K562 (cell line): ENCODE data around the gene CRIM1. TPM values are rescaled to one million over a fixed set of nuclear protein-coding genes. Genes with fewer than 3 reads are reported as not detected.

Experiments used
- ADNP ChIP-seq: fragments of 200-800 bp; sonication (Bioruptor generic); IDR thresholded peaks from 2 replicates; pipeline ENCODE4 v1.6.1; 2016; ENCODE audit warnings: missing genetic modification characterization, missing compliant biosample characterization
- COPS2 ChIP-seq: fragments of 450-650 bp; conservative IDR thresholded peaks from 2 replicates; pipeline ENCODE4 v1.6.1; 2016; ENCODE audit warnings: mild to moderate bottlenecking, moderate library complexity
- GATAD2A ChIP-seq: fragments of 450-650 bp; IDR thresholded peaks from 2 replicates; pipeline ENCODE4 v1.6.1; 2017
- GTF2F1 ChIP-seq: IDR thresholded peaks from 2 replicates; pipeline ENCODE4 v1.6.1; 2011; ENCODE audit warnings: low read depth, low read length, improper control_type of control experiment
- HMG20A ChIP-seq: fragments of 450-650 bp; formaldehyde crosslinking; conservative IDR thresholded peaks from 2 replicates; pipeline ENCODE4 v1.4.0; 2020; ENCODE audit warnings: mild to moderate bottlenecking, mixed read lengths
- MED1 ChIP-seq: sonication (generic); formaldehyde crosslinking; IDR thresholded peaks from 2 replicates; pipeline ENCODE4 v1.8.1; 2023; ENCODE audit warnings: missing genetic modification reagents, borderline replicate concordance
- NCOR1 ChIP-seq: fragments of 450-650 bp; IDR thresholded peaks from 2 replicates; pipeline ENCODE4 v1.6.1; 2016; ENCODE audit warnings: mild to moderate bottlenecking, moderate library complexity
- POLR2A ChIP-seq: fragments of 450-650 bp; conservative IDR thresholded peaks from 2 replicates; pipeline ENCODE4 v1.6.1; 2016
- TAF1 ChIP-seq: IDR thresholded peaks from 2 replicates; pipeline ENCODE4 v1.6.1; 2011; ENCODE audit warnings: mild to moderate bottlenecking, low read length, moderate library complexity; ENCODE audit not compliant: insufficient read depth, control insufficient read depth, severe bottlenecking; ENCODE audit errors: extremely low read depth
- TARDBP ChIP-seq: fragments of 450-650 bp; IDR thresholded peaks from 2 replicates; pipeline ENCODE4 v1.6.1; 2016
- ZNF175 ChIP-seq: fragments of 200-800 bp; sonication (Bioruptor generic); IDR thresholded peaks from 2 replicates; pipeline ENCODE4 v1.6.1; 2016; ENCODE audit warnings: low read depth, mild to moderate bottlenecking, missing genetic modification characterization, missing compliant biosample characterization
- ZNF274 ChIP-seq: IDR thresholded peaks from 2 replicates; pipeline ENCODE4 v1.6.1; 2011; ENCODE audit warnings: low read depth, mild to moderate bottlenecking, low read length, moderate library complexity, borderline replicate concordance
- ZSCAN29 ChIP-seq: fragments of 450-650 bp; IDR thresholded peaks from 2 replicates; pipeline ENCODE4 v1.6.1; 2017
- polyA plus RNA-seq, 8 experiments: library from polyadenylated mRNA; depleted of rRNA in 4 of 8; stranded (reverse) in 5 of 8; unstranded in 3 of 8; fragments of >200 nt; fragmentation: Nextera tagmentation in 2 of 8; fragmentation: Illumina TruSeq in 1 of 8; extraction: Ambion mirVana in 2 of 8; extraction: Trizol in 1 of 8; gene quantifications; 2 replicates each; pipeline versions ENCODE4 v1.2.1 to v1.2.3, GENCODE V29; 2011 to 2014; ENCODE audit warnings: inconsistent platforms in 1 of 8, missing spikeins in 1 of 8
- total RNA-seq, 7 experiments: library from RNA; depleted of rRNA in 6 of 7; stranded (reverse); fragments of >200 nt in 6 of 7; fragmentation: Illumina TruSeq in 2 of 7; extraction: Trizol in 2 of 7; gene quantifications; 2 replicates each; pipeline versions ENCODE4 v1.2.1 to v1.2.3, GENCODE V29; 2011 to 2021; ENCODE audit warnings: low replicate concordance in 1 of 7
- TF ChIP-seq, protein P1 (sequence below): sonication (generic); formaldehyde crosslinking; IDR thresholded peaks from 2 replicates; pipeline ENCODE4 v1.8.0; 2022; ENCODE audit warnings: missing genetic modification reagents, mild to moderate bottlenecking, borderline replicate concordance
- TF ChIP-seq, protein P2 (sequence below): sonication (generic); formaldehyde crosslinking; IDR thresholded peaks from 2 replicates; pipeline ENCODE4 v1.8.0; 2023; ENCODE audit warnings: mild to moderate bottlenecking, missing genetic modification reagents
- TF ChIP-seq, protein P3 (sequence below): fragments of 250-450 bp; sonication (Bioruptor Pico); IDR thresholded peaks from 2 replicates; pipeline ENCODE4 v1.9.0; 2021; ENCODE audit warnings: mild to moderate bottlenecking
- TF ChIP-seq, protein P4 (sequence below): fragments of 450-650 bp; formaldehyde crosslinking; IDR thresholded peaks from 2 replicates; pipeline ENCODE4 v1.4.0; 2020; ENCODE audit warnings: mild to moderate bottlenecking, moderate library complexity
- TF ChIP-seq, protein P5 (sequence below): fragments of 250-450 bp; sonication (Bioruptor Pico); IDR thresholded peaks from 2 replicates; pipeline ENCODE4 v1.9.0; 2021; ENCODE audit warnings: mild to moderate bottlenecking, inconsistent platforms
- TF ChIP-seq, protein P6 (sequence below): sonication (generic); formaldehyde crosslinking; IDR thresholded peaks from 2 replicates; pipeline ENCODE4 v1.8.0; 2022; ENCODE audit warnings: mild to moderate bottlenecking, low read depth, missing genetic modification reagents

Gene CRIM1
- total and polyA plus RNA-seq, 9 of the 15 experiments (the other 6 are each of a cell fraction or from before 2014, with no cell fraction given), result 0.01 to 0.36 (median 0.06) TPM; not detected in 1

DNA sequence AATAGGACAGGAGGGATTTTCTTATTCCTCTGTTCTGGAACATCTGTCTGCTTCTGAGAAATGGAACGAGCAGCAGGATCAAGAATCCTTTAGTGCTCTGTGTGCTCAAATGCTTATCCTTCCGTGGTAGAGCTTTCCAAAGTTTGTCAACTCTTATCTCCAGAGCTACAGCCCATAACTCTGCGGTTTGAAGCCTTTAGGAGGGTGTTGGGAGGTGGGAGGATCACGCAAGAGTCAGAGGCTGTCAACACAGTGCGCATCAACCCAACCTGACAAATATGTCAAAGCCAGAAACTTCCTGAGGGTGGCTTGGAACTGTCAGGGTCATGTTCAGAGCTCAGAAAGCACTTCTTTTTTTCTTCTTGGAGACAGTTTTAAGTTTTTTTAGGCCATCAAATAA is 95.9 kb downstream of the CRIM1 start (continued):
- TF ChIP-seq, protein P1, sequence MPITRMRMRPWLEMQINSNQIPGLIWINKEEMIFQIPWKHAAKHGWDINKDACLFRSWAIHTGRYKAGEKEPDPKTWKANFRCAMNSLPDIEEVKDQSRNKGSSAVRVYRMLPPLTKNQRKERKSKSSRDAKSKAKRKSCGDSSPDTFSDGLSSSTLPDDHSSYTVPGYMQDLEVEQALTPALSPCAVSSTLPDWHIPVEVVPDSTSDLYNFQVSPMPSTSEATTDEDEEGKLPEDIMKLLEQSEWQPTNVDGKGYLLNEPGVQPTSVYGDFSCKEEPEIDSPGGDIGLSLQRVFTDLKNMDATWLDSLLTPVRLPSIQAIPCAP, result no peak
- no peak for TF ChIP-seq COPS2
- no peak for TF ChIP-seq GATAD2A
- TF ChIP-seq MED1 (CRISPR knock-in tag), result no peak
- TF ChIP-seq, protein P2, sequence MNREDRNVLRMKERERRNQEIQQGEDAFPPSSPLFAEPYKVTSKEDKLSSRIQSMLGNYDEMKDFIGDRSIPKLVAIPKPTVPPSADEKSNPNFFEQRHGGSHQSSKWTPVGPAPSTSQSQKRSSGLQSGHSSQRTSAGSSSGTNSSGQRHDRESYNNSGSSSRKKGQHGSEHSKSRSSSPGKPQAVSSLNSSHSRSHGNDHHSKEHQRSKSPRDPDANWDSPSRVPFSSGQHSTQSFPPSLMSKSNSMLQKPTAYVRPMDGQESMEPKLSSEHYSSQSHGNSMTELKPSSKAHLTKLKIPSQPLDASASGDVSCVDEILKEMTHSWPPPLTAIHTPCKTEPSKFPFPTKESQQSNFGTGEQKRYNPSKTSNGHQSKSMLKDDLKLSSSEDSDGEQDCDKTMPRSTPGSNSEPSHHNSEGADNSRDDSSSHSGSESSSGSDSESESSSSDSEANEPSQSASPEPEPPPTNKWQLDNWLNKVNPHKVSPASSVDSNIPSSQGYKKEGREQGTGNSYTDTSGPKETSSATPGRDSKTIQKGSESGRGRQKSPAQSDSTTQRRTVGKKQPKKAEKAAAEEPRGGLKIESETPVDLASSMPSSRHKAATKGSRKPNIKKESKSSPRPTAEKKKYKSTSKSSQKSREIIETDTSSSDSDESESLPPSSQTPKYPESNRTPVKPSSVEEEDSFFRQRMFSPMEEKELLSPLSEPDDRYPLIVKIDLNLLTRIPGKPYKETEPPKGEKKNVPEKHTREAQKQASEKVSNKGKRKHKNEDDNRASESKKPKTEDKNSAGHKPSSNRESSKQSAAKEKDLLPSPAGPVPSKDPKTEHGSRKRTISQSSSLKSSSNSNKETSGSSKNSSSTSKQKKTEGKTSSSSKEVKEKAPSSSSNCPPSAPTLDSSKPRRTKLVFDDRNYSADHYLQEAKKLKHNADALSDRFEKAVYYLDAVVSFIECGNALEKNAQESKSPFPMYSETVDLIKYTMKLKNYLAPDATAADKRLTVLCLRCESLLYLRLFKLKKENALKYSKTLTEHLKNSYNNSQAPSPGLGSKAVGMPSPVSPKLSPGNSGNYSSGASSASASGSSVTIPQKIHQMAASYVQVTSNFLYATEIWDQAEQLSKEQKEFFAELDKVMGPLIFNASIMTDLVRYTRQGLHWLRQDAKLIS (CRISPR knock-in tag), result no peak
- TF ChIP-seq TARDBP, result no peak
- TF ChIP-seq ZSCAN29, result no peak
- TF ChIP-seq ADNP (tag), result no peak
- TF ChIP-seq, protein P3, sequence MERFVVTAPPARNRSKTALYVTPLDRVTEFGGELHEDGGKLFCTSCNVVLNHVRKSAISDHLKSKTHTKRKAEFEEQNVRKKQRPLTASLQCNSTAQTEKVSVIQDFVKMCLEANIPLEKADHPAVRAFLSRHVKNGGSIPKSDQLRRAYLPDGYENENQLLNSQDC (CRISPR knock-in tag), result no peak
- TF ChIP-seq ZNF175, result no peak
- peak; percentile 61 for TF ChIP-seq NCOR1
- TF ChIP-seq, protein P4, sequence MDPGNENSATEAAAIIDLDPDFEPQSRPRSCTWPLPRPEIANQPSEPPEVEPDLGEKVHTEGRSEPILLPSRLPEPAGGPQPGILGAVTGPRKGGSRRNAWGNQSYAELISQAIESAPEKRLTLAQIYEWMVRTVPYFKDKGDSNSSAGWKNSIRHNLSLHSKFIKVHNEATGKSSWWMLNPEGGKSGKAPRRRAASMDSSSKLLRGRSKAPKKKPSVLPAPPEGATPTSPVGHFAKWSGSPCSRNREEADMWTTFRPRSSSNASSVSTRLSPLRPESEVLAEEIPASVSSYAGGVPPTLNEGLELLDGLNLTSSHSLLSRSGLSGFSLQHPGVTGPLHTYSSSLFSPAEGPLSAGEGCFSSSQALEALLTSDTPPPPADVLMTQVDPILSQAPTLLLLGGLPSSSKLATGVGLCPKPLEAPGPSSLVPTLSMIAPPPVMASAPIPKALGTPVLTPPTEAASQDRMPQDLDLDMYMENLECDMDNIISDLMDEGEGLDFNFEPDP, result no peak
- no peak for TF ChIP-seq HMG20A (CRISPR knock-in tag)
- TF ChIP-seq, protein P5, sequence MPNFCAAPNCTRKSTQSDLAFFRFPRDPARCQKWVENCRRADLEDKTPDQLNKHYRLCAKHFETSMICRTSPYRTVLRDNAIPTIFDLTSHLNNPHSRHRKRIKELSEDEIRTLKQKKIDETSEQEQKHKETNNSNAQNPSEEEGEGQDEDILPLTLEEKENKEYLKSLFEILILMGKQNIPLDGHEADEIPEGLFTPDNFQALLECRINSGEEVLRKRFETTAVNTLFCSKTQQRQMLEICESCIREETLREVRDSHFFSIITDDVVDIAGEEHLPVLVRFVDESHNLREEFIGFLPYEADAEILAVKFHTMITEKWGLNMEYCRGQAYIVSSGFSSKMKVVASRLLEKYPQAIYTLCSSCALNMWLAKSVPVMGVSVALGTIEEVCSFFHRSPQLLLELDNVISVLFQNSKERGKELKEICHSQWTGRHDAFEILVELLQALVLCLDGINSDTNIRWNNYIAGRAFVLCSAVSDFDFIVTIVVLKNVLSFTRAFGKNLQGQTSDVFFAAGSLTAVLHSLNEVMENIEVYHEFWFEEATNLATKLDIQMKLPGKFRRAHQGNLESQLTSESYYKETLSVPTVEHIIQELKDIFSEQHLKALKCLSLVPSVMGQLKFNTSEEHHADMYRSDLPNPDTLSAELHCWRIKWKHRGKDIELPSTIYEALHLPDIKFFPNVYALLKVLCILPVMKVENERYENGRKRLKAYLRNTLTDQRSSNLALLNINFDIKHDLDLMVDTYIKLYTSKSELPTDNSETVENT, result no peak
- no peak for TF ChIP-seq POLR2A
- TF ChIP-seq GTF2F1, result no peak
- TF ChIP-seq, protein P6, sequence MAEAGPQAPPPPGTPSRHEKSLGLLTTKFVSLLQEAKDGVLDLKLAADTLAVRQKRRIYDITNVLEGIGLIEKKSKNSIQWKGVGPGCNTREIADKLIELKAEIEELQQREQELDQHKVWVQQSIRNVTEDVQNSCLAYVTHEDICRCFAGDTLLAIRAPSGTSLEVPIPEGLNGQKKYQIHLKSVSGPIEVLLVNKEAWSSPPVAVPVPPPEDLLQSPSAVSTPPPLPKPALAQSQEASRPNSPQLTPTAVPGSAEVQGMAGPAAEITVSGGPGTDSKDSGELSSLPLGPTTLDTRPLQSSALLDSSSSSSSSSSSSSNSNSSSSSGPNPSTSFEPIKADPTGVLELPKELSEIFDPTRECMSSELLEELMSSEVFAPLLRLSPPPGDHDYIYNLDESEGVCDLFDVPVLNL (CRISPR knock-in tag), result no peak
- TF ChIP-seq TAF1, result no peak
- TF ChIP-seq ZNF274, result no peak
